Left ventricle myocardium inferior (tissue), 1 donor: ENCODE data around the gene ZNF575. TPM values are rescaled to one million over a fixed set of nuclear protein-coding genes. Genes with fewer than 3 reads are reported as not detected.

Experiments
- DNase-seq: peaks from one replicate; pipeline ENCODE4 v3.0.0-alpha.2; 2020
- H3K27ac ChIP-seq: fragments of 200-600 bp; replicated peaks from 2 replicates; pipeline ENCODE4 v1.8.0; 2021
- H3K27me3 ChIP-seq: fragments of 200-600 bp; 2 replicates; pipeline ENCODE4 v1.8.0; 2021; ENCODE audit warnings: low read depth
- H3K36me3 ChIP-seq: fragments of 200-600 bp; 2 replicates; pipeline ENCODE4 v1.8.0; 2021
- H3K4me1 ChIP-seq: fragments of 200-600 bp; 2 replicates; pipeline ENCODE4 v1.8.0; 2021
- H3K4me3 ChIP-seq: fragments of 200-600 bp; 2 replicates; pipeline ENCODE4 v1.8.0; 2021; ENCODE audit warnings: mild to moderate bottlenecking, moderate library complexity
- H3K9me3 ChIP-seq: fragments of 200-600 bp; replicated peaks from 2 replicates; pipeline ENCODE4 v1.8.0; 2021
- CTCF ChIP-seq: fragments of 200-600 bp; IDR thresholded peaks from 2 replicates; pipeline ENCODE4 v1.8.0; 2021; ENCODE audit warnings: antibody characterized with exemption, mild to moderate bottlenecking, borderline replicate concordance
- intact Hi-C: fragments of 100-400 bp; cut with micrococcal nuclease; formaldehyde crosslinking; loops from one replicate; pipeline ENCODE4 v1.11.0; 2022
- long read RNA-seq: library from polyadenylated mRNA; unstranded; transcript quantifications from one replicate; pipeline ENCODE4 v2.0.0, GENCODE V29; 2021
- total RNA-seq: library from RNA; stranded (reverse); fragmentation: NEBNext Ultra II Directional; extraction: Animal tissue kit (Norgen Biotek cat#: 25700); gene quantifications from one replicate; pipeline ENCODE4 v1.2.1, GENCODE V29; 2021
- donor health status: DM: no; HTN: yes; CAD: no; lungs with severe emphysema.

ZNF575 gene
- total RNA-seq = 1.1 TPM
- long read RNA-seq, partial matches to known transcripts = 0 of 1 reads
- long read RNA-seq, other reads (novel, unspliced or antisense) = 0 of 1 reads

- Histone ChIP-seq H3K4me1 (peaks cover 35% of the 10 kb centered on the region), H3K9me3 (no peaks in the 10 kb centered on the region), H3K36me3 (peaks cover 6% of the 10 kb centered on the region), H3K4me3 (peak within 1 kb of the TSS; percentile 77), H3K27me3 (no peaks in the 10 kb centered on the region), H3K27ac (peak within 1 kb of the TSS; percentile 96)
- DNase-seq = peak; percentile 91
- no peak for TF ChIP-seq CTCF
- intact Hi-C loops = no loop called here
These were observed at the start of gene ZNF575 for GRCh38 chr19:43532962-43533545. Gene ZNF575, plus strand, starts transcription at chr19:43533188. Its CDS starts 1,235 bp downstream, at chr19:43534423.

GRCh38 chr19:43483281-43483680, 49.7 kb upstream of the ZNF575 start:
- Histone ChIP-seq H3K27ac (no peak overlapping the region), H3K4me3 (no peak overlapping the region), H3K36me3 (no peaks in the 10 kb centered on the region), H3K27me3 (no peaks in the 10 kb centered on the region), H3K9me3 (no peaks in the 10 kb centered on the region), H3K4me1 (no peaks in the 10 kb centered on the region)
- DNase-seq = no peak
- TF ChIP-seq CTCF = no peak
- intact Hi-C loops = no loop called here

- DNase-seq = no peak
- Histone ChIP-seq H3K4me1 (no peaks in the 10 kb centered on the region), H3K27ac (no peak overlapping the region), H3K9me3 (no peaks in the 10 kb centered on the region), H3K36me3 (no peaks in the 10 kb centered on the region), H3K4me3 (no peak overlapping the region), H3K27me3 (no peaks in the 10 kb centered on the region)
- no peak for TF ChIP-seq CTCF
- intact Hi-C loops = no loop called here
These were observed 47.0 kb upstream of the ZNF575 start for GRCh38 chr19:43485951-43486350.

GRCh38 chr19:43486412-43486811, 46.6 kb upstream of the ZNF575 start:
- TF ChIP-seq CTCF = no peak
- H3K27ac ChIP-seq = no peak overlapping the region
- no peaks in the 10 kb centered on the region for H3K36me3 ChIP-seq
- no peaks in the 10 kb centered on the region for H3K27me3 ChIP-seq
- no peaks in the 10 kb centered on the region for H3K9me3 ChIP-seq
- no peaks in the 10 kb centered on the region for H3K4me1 ChIP-seq
- DNase-seq = no peak
- no peak overlapping the region for H3K4me3 ChIP-seq
- intact Hi-C loops = no loop called here

GRCh38 chr19:43488179-43488578, 44.8 kb upstream of the ZNF575 start:
- H3K4me3 ChIP-seq = no peak overlapping the region
- H3K27ac ChIP-seq = no peak overlapping the region
- H3K27me3 ChIP-seq = no peaks in the 10 kb centered on the region
- H3K9me3 ChIP-seq = no peaks in the 10 kb centered on the region
- H3K4me1 ChIP-seq = no peaks in the 10 kb centered on the region
- DNase-seq = no peak
- peaks cover 4% of the 10 kb centered on the region for H3K36me3 ChIP-seq
- intact Hi-C loops = no loop called here
- no peak for TF ChIP-seq CTCF
